NCI-H1417 treated with DMSO at 0.1 percent for 48 hours (cell line): ENCODE measurements around the gene TRABD2B.

Source experiments
- DNase-seq: peaks from one replicate; lab custom pipeline; 2025; lab: John Stamatoyannopoulos, UW

TRABD2B gene

DNA sequence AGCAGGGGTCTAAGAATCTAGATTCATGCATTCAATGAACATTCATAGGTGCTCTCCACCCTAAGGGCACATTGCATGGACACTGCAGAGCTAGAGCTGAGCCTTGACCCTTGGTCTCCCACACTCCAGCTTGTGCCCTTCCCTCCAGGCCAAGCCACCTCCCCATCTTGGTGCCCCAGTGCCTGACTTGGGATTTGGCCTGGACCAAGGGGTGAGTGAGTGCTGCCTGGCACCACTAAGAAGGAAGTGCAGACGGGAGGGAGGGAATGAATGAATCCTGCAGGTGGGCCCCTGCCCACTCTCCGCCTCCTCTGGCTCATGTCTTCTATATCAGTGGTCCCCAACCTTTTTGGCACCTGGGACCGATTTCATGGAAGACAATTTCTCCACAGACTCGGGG is 146.7 kb downstream of the TRABD2B start:
- no peak for DNase-seq

DNA sequence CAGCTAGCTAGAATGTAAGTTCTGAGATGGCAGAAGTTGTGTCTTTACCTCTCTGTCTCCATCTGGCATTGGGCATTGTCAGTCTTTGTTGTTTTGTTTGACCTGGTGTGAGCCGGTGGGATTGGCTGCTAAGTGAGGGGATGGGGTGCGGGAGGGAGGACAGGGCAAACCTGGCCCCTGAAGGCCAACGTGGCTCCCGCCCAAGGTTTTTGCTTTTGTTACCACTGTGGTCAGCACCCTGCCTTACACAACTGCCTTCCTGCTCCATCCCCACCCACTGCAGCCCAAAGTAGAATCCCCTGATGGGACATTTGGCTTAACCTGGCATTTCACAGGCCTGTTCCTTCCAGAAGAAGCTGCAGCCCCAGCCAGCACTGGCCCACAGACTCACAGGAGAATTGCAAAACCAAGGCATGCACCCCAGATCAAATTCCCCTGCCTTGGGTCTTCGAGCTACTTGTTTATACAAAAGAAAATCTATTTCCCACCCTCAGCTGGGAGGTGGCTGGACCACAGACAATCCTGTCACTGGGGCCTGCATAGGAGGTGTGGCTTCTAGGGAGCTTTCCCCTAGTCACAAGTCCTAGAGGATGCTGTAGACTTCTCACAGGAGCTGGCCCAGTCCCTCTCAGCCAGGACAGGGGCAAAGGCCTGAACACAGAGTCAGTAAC is 147.5 kb downstream of the TRABD2B start:
- DNase-seq: no peak

DNA sequence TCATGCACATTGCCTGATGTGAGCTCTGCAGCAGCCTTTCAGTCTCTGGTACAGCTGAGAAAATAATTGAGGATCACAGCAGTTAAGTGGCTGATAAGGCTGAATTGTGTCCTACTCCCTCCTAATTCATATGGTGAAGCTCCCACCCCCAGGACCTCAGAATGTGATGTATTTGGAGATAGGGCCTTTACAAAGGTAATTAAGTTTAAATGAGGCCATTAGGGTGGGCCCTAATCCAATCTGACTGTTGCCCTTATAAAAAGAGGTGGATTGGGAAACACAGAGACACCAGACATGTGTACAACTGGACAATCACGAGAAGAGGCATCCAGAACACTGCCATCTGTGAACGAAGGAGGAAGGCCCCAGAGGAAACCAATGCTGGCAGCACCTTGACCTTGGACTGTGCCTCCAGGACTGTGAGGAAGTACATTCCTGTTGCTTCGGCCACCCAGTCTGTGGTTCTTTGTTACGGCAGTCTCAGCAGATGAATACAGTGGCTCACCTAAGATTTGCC is 148.1 kb downstream of the TRABD2B start:
- DNase-seq: no peak

DNA sequence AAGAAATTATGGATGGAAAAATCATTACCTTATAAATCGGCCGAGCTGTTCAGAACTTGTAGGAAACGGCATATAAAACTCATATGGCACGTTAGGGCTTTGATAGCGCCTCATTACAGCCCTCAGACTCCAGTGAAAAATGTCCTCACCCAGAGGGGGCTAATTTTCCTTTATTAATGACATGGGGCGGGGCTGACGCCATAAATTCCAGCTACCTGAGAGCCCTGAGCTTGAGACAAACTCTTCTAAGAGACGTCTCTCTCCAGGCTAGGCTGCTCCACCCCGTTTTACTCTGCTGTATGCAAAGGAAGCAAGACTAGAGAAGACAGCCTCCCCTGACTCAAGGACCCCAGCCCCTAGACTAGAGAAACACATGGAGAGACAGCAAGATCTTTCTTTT is 149.4 kb downstream of the TRABD2B start:
- no peak for DNase-seq

DNA sequence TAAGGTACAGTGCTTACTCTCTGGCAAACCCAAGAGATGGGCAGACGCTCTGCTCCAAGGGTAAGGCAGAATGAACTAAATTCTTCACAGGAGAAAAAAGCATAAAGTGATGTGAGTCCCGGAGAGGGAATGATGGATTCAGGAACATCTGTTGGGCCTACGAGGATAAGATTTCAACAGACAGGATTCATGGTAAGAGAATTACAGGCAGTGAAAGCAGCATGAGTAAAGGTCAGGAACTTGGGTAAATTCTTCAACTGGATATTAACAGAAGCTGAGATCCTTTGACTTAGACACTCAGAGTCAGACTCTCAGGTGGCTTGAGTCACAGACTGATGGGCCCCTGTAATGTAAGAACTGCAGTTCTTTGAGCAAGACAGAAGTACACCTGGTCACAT is 152.6 kb downstream of the TRABD2B start:
- no peak for DNase-seq

DNA sequence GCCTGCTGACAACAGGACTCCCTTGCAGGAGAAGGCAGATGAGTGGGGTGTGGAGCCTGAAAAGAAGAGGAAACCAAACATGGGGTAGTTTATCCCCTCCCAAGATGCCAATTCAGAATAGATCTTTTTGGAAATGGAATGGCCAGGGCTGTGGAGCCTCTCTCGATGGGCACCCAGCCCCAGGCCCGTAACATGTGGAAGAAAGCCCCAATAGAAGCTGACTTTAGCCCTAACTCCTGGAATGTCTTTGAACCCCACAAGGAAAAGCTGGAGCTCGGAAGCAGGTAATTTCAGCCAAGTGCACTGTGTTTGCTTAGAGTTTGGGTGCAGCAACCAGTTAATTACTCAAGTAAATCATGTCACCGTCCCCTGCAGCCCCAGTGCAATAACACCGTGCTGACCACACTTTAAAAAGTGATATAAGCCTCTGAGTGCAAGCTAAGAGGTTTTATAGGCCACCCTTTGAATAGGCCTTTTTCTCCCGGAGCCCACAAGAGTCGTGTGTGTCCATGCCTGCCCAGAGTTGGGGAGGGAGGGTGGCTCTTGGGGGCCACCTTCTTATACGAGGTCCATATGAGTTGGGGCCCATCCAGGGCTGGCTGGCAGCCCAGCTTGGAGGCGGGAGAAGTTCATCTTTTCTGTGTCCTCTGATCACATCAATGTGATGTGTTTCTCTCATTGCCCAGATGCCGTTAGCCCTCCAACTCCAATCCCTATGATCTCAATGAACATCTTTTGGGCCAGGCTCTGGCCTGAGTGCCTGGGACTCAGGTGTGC is 153.2 kb downstream of the TRABD2B start:
- DNase-seq: no peak

DNA sequence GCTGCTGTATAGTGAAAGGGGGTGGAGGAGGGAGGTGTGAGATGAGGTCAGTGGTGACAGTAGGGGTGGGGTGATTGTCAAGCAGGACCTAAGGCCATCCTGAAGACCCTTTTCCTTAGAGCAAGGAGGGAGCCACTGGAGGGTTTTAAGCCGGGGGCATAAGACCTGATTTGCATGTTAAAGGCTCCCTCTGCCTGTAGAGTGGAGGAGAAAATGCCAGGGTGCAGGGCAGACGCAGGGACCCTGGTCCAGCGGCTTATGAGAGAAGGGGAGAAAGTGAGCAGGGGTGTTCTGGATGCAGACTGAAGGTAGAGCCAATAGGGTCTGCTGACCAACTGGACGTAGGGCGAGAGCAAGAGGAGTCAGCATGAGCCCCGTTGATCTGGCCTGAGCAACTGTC is 154.1 kb downstream of the TRABD2B start:
- no peak for DNase-seq

DNA sequence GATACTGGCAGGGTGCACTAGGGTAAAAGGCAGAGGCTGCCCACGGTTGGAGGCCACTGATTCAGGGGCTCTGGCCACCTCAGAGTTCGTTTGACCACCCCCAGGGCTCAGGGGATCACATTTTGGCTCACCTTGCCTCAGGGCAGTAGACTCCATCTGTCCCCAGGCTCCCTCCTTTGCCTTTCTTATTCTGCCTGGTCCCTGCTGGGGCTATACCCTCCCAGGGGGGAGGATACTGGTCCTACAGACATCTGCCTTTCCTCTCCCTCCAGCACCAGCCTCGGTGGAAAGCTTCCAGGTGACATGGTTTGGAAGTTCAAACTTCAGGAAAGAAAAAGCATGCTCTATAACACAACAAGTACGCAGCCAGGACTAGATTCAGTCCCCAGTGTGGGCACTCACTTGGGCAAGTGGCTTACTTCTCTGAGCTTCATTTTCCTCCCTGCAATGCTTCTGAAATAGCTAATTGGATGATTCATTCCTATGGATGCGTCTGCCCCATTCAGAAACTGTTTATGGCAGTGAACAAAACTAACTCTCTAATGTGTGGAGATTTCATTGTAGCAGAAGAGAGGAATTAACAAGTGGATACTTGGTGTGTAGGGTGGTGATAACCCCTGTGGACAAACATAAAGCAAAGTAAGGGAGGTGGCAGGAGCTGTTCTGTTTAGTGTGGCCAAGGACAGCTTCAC is 154.8 kb downstream of the TRABD2B start:
- DNase-seq: no peak

DNA sequence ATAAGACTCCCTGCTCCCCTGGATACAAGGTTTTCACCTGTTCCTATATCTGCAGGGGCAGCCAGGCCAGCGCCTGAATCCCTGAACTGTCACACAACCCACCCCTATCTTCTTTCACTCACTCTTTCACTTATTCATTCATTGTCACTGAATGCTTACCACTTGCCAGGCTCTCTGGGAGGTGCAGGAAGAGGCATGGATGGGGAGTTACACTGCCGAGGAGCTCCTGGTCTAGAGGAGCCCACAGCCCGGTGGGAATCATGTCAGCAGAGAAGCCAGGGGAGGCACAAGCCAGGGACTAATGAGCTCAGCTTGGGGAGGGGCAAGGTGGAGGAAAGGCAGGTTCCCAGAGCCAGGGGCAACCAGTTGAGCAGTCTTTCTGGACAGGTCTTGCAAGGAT is 155.8 kb downstream of the TRABD2B start:
- no peak for DNase-seq

DNA sequence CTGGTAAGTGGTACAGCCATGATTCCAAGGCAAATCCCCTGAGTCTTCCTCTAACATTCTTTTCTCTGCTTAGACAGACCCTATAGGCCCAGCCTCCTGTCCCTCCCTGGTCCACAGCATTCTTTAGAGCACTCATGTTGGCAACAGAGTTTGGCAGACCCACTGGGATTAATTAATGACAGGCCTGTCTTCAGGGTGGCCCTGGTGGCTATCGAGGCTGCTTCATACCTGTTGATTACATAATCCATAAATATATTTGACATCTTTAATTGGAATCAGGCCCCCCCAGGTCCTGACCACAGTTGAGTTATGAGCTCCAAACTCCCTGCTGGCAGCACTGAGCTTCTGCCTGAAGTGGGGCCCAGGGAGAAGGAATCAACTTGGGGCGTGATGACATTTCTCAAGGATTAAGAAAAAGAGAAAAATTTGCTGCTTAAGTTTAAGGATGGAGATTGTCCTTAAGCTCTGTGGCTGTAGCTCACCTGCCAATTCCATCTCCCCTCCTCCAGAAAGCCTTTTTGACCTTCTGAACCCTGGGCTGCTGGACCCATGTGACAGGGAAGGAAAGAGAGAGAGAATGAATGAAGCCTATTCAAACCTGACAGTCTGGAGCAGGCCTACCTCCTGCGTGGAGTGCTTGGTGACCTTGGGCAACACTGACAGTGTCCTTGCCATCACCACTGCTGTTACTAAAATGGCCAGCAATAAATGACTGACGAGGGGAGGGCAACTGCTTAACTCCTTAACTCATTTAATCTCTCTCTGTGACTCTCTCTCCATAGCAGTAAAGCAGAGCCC is 156.6 kb downstream of the TRABD2B start:
- DNase-seq: no peak

DNA sequence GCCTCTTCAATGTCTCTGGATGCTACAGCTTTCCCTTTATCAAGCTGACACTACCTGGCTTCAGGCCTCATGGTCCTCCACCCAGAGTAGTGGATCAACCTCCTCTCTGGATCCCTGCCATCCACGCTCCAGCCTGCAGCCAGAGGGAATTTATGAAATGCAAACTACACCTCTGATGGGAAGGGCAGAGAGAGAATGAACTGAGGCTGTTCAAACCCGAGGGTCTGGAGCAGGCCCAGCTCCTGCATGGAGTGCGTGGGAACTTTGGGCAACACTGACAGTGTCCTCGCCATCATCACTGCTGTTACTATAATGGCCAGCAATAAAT is 157.8 kb downstream of the TRABD2B start:
- no peak for DNase-seq

DNA sequence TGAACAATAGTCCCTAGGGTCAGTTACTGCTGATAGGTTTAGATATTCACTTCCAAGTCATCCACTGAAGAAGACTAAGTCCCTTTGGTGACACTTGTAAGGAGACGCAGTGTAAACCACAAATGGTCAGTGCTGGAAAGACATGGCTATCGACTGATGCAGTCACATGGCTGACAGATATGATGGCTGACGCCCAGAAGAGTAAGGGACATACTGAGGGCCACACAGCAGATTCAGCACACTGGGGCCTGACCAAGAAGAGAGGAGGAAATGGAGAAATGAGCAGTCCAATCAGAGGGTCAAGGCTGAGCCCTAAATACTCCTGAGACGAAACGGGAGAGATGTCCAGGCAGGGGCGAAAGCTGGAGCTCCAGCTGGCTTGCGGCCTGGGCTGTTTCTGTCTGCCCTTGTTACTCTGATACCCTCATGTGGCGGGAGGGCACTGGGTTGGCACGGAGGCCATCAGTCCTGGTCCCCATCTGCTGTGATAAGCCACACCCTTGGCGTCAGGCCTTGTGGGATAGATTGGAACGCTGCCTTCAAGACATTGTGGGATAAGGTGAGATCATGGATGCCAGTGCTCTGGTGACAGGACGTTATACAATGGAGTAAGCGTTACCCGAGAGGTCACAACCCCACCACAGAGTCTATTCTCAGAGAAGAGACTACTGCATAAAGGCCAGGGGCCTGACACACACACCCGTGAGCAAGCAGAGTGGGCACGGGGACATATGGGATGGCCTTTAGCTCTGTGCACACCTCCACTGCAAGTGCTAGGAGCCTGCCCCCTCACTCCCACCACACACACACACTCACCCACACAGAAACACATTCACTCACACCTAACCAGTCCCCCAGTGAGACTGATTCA is 158.4 kb downstream of the TRABD2B start:
- no peak for DNase-seq

DNA sequence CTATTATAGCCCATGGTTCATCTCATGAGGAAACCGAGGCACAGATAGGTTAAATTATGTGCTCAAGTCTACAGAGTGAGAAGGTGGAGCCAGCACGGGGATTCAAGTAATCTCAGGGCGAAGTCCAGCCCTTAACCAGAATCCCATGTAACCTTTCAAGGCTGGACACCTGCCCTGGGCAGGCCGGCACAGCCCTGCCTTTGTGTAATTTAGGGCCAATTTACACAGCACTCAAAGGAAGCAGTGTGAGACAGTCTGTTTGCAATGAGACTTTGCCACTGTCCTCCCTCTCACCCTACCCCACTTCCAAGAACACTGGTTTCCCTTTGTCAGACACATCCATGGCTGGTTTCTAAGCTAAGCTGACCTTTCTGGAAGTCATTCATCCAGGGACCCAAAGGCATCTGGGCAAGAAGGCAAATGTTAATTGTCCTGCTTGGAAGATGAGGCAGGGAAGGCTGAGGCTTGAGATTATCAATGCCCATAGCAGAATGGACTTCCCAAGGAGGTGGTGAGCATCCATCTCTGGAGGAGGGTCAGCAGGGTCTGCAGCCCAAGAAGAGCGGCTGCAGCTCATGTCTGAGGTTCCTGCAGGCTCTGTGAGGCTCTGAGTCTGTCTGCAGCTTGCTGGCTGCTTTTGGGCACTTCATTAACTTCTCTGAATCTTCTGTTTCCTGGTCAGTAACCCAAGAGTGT is 159.2 kb downstream of the TRABD2B start:
- DNase-seq: no peak

DNA sequence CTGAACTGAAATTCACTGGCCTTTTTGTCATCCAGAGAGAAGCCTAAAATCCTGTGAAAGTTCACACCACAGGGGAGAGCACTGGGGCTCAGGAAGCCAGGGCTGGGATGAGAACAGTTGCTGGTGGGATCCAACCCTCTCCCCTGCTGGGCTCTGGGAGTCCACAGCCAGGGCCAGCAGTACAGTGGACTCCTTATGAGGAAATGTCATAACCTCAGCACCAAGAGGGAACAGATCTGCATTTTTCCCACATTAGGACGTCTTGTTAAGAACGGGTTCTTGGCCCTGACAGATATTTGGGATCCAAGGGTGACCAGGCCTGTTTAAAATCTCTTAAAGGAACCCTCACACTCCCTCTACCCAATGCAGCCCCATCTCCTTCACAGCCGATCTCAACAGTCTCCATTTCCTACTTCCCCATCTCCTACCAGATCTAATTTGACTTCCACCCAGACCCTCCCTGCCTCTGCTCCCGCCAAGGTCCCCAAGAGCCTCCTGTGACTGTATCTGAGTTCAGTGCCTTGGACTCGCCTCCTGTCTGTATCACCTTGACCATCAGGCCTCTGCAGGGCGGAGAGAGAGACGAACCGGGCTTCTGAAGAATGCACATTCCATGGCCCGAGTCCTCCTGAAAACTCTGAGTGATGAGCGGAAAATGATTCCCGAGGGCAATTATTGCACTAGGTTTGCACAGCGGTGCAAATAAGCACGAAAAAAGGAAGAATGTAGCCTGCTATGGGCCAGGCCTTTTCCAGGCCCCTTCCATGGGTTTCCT is 159.9 kb downstream of the TRABD2B start:
- no peak for DNase-seq

DNA sequence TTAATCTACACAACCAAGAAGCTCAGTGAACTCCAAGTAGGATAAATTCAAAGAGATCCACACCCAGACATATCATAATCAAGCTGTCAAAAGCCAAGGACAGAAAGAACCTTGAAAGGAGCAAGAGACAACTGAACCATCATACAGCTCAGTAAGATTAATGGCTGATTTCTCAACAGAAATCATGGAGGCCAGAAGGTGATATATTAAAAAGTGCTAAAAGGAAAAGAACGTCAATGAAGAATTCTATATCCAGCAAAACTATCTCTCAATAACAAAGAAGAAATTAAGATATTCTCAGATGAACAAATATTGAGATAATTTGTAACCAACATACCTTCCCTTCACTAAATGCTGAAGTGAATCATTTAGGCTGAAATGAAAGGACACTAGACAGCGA is 161.8 kb downstream of the TRABD2B start:
- no peak for DNase-seq

DNA sequence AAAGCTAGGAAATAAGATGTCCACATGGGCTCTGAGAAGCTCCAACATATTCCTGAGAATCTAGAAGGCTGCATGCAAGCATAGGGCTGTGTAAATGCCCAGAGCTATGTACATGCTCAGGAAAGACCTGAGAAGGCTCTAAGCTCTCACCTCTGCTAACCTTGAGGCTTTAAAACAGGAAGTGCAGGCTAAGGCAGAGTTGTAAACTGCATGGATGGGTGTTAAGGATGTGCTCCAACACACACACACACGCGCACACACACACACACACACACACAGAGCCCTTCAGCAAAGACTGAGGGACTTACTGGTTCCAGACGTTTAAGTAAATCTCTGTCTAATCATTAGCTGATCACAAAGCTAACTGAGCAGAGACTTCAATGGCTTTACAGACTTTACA is 162.9 kb downstream of the TRABD2B start:
- no peak for DNase-seq

DNA sequence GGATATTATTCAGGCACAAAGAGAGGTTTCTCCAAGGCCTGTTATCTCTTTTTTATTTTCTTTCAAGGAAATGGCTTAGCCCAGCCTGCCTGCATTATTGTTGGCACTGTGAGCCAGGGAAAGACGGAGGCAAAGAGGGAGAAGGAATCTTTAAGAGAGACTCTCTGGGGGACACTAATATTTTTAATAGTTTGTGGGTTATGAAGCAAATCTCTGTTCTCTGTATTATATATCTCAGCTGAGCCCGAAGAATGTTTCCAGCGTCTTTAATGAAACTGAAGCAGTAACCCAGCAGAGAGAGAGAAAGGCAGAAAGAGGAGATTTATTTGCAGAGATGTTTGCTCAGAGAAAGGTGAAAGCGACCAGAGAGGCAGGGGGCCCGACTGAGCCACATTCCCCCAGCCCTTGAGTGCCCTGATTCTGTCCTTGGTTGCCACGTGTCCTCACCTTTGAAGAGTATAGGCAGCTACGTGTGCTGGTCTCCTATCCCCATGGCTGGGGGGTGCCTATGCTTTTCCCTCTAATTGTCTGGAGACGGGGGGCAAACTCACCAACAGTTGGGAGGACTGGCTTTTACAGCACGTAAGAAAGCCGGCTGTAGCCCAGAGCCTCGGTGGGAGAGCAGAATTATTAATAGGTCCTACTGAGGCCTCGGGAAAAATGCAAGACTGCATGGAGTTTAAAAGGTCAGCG is 166.4 kb downstream of the TRABD2B start:
- no peak for DNase-seq

DNA sequence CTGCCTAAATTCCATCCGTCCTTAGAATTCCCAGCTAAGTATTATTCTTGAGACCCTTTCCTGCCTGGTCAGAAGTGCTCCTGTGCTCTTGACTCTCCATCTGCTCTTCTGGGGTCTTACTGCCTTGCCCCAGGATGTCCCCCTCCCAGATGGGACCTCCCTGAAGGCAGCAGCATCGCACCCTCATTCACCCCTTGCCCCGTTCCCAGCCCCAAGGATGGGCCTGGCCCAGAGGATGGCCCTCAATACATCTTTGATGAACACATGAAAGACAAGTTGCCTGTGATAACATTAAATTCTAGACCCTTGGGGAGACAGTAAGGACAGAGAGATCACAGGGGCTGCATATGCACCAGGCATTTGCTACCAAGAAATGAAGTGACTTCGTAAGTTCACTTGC is 167.2 kb downstream of the TRABD2B start:
- no peak for DNase-seq

DNA sequence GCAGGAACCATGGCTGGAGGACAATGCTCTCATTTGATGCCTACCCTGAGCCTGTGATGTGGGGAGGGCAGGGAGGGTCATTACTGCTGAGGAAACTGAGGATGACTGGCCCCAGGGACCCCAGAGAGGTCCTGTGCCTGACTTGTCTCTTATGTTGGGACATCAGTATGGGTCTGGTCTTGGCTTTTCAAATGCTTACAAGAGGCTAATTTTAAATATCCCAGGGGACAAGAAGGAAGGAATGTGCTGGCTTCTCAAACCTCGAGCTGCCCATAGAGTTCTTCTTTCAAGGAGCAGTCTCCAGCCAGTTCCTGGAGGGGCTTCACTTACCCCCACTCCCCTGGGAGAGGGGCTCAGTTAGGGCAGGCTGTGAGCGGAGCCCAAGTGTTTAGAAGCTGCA is 168.2 kb downstream of the TRABD2B start:
- no peak for DNase-seq
